GM23338 (cell line): ENCODE data around the gene OR1N2.

Experiments
- EZH2phosphoT487 ChIP-seq: fragments of 200-600 bp; sonication (generic); IDR thresholded peaks from one replicate; pipeline ENCODE4 v1.8.1; 2018; ENCODE audit warnings: antibody characterized with exemption; ENCODE audit not compliant: unreplicated experiment
- JUNB ChIP-seq: IDR thresholded peaks from one replicate; pipeline ENCODE4 v1.6.1; 2016; ENCODE audit warnings: antibody characterized with exemption; ENCODE audit not compliant: unreplicated experiment
- TF ChIP-seq, protein P1 (sequence below), 2 experiments: fragments of 200-600 bp in 1 of 2; sonication (generic) in 1 of 2; conservative IDR thresholded peaks; 2 replicates each; pipeline versions ENCODE4 v1.5.1 to v1.6.1; 2016 to 2017; ENCODE audit warnings: antibody characterized with exemption in 2 of 2, low read depth in 2 of 2, mild to moderate bottlenecking in 2 of 2, moderate library complexity in 1 of 2
- TF ChIP-seq, protein P2 (sequence below): IDR thresholded peaks from one replicate; pipeline ENCODE4 v1.6.1; 2018; ENCODE audit warnings: antibody characterized with exemption; ENCODE audit not compliant: unreplicated experiment

DNA sequence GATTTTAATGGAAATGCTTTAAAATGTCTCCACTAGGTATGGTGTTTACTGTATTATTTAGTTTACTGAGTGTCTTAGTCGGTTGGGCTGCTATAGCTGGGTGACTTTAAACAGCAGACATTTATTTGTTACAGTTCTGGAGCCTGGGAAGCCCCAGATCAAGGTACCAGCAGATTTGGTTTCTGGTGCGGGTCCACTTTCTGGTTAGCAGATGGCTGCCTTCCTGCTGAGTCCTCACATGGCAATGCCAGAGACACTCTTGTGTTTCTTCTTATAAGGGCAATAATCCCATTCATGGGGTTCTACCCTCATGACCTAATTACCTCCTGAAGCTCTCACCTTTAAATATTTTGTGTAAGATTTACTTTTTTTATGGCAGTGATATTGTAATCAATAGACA lies 34.7 kb upstream of the OR1N2 start:
- TF ChIP-seq, protein P1, sequence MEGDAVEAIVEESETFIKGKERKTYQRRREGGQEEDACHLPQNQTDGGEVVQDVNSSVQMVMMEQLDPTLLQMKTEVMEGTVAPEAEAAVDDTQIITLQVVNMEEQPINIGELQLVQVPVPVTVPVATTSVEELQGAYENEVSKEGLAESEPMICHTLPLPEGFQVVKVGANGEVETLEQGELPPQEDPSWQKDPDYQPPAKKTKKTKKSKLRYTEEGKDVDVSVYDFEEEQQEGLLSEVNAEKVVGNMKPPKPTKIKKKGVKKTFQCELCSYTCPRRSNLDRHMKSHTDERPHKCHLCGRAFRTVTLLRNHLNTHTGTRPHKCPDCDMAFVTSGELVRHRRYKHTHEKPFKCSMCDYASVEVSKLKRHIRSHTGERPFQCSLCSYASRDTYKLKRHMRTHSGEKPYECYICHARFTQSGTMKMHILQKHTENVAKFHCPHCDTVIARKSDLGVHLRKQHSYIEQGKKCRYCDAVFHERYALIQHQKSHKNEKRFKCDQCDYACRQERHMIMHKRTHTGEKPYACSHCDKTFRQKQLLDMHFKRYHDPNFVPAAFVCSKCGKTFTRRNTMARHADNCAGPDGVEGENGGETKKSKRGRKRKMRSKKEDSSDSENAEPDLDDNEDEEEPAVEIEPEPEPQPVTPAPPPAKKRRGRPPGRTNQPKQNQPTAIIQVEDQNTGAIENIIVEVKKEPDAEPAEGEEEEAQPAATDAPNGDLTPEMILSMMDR (conservative IDR thresholded peaks at IDR 0.05; ENCODE audit: low read depth in 2 of 2): no peak
- TF ChIP-seq EZH2phosphoT487 (no peak), JUNB (no peak)
- TF ChIP-seq, protein P2, sequence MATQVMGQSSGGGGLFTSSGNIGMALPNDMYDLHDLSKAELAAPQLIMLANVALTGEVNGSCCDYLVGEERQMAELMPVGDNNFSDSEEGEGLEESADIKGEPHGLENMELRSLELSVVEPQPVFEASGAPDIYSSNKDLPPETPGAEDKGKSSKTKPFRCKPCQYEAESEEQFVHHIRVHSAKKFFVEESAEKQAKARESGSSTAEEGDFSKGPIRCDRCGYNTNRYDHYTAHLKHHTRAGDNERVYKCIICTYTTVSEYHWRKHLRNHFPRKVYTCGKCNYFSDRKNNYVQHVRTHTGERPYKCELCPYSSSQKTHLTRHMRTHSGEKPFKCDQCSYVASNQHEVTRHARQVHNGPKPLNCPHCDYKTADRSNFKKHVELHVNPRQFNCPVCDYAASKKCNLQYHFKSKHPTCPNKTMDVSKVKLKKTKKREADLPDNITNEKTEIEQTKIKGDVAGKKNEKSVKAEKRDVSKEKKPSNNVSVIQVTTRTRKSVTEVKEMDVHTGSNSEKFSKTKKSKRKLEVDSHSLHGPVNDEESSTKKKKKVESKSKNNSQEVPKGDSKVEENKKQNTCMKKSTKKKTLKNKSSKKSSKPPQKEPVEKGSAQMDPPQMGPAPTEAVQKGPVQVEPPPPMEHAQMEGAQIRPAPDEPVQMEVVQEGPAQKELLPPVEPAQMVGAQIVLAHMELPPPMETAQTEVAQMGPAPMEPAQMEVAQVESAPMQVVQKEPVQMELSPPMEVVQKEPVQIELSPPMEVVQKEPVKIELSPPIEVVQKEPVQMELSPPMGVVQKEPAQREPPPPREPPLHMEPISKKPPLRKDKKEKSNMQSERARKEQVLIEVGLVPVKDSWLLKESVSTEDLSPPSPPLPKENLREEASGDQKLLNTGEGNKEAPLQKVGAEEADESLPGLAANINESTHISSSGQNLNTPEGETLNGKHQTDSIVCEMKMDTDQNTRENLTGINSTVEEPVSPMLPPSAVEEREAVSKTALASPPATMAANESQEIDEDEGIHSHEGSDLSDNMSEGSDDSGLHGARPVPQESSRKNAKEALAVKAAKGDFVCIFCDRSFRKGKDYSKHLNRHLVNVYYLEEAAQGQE: no peak
